Measurements from ENCODE around the gene ACO1. TPM values are rescaled to one million over a fixed set of nuclear protein-coding genes. Genes with fewer than 3 reads are reported as not detected.

ACO1 gene
- polyA plus RNA-seq, 1 donor (not counting 4 experiments of a cell fraction or from before 2014, with no cell fraction given) = 29.2 TPM

GRCh38 chr9:32430720-32431119, 46.3 kb downstream of the ACO1 start:
- no peaks in the 10 kb centered on the region for H4K20me1 ChIP-seq (ENCODE audit: control insufficient read depth, extremely low read depth, insufficient read depth, low read length)
- dilution Hi-C loops (cut with MboI; ENCODE audit: extremely low pct_ligation_motif_present, low sequenced_read_pairs) = loop anchor here (25.0 kb wide), 1 partner anchor 132 kb away; the partner anchor contains the start of genes NDUFB6, SMIM27 and TOPORS
- H3K4me3 ChIP-seq (ENCODE audit: control insufficient read depth in 2 of 3, extremely low read depth in 1 of 3, insufficient read depth in 2 of 3, low read depth in 1 of 3, low read length in 3 of 3) = no peak overlapping the region
- DNase-seq (ENCODE audit: low read depth, low spot score) = no peak
- no peaks in the 10 kb centered on the region for H3K9me3 ChIP-seq (ENCODE audit: control insufficient read depth, low read depth, low read length)
- H3K4me2 ChIP-seq (ENCODE audit: control insufficient read depth, extremely low read depth, insufficient read depth, low read depth, low read length) = no peak overlapping the region
- no peaks in the 10 kb centered on the region for H3K27me3 ChIP-seq (ENCODE audit: control insufficient read depth, extremely low read depth, insufficient read depth, low read length)
- peaks cover 5 to 11% of the 10 kb centered on the region in 2 experiments for H3K36me3 ChIP-seq (ENCODE audit: control insufficient read depth in 2 of 2, extremely low read depth in 1 of 2, insufficient read depth in 2 of 2, low read length in 2 of 2)
- H3K9ac ChIP-seq (ENCODE audit: control insufficient read depth, extremely low read depth, insufficient read depth, low read length) = no peak overlapping the region
- H3K79me2 ChIP-seq (ENCODE audit: control insufficient read depth, insufficient read depth, low read length) = no peaks in the 10 kb centered on the region
- H3K9me1 ChIP-seq (ENCODE audit: control insufficient read depth, extremely low read depth, insufficient read depth, low read length) = no peaks in the 10 kb centered on the region
- TF ChIP-seq EZH2 (IDR thresholded peaks at IDR 0.05; ENCODE audit: low read length) = no peak
- TF ChIP-seq CTCF (optimal IDR thresholded peaks at IDR 0.05 in 1 of 3, IDR thresholded peaks at IDR 0.05 in 1 of 3, conservative IDR thresholded peaks at IDR 0.05 in 1 of 3; ENCODE audit: extremely low read depth in 1 of 3, insufficient read depth in 2 of 3, low read length in 3 of 3) = no peak
- no peak overlapping the region for H3K27ac ChIP-seq (ENCODE audit: control insufficient read depth, insufficient read depth, low read length)
- FAIRE-seq = no peak
- no peaks in the 10 kb centered on the region for H3K4me1 ChIP-seq (ENCODE audit: control insufficient read depth, extremely low read depth, insufficient read depth, low read length)
- H2AFZ ChIP-seq (ENCODE audit: control insufficient read depth, low read length) = no peak overlapping the region

GRCh38 chr9:32431196-32431595, 46.8 kb downstream of the ACO1 start:
- FAIRE-seq (no peak), DNase-seq (ENCODE audit: low read depth, low spot score) (no peak)
- no peaks in the 10 kb centered on the region for H3K79me2 ChIP-seq (ENCODE audit: control insufficient read depth, insufficient read depth, low read length)
- H3K36me3 ChIP-seq (ENCODE audit: control insufficient read depth in 2 of 2, extremely low read depth in 1 of 2, insufficient read depth in 2 of 2, low read length in 2 of 2) = peaks cover 4 to 10% of the 10 kb centered on the region in 2 experiments
- no peaks in the 10 kb centered on the region for H3K9me1 ChIP-seq (ENCODE audit: control insufficient read depth, extremely low read depth, insufficient read depth, low read length)
- H3K4me1 ChIP-seq (ENCODE audit: control insufficient read depth, extremely low read depth, insufficient read depth, low read length) = no peaks in the 10 kb centered on the region
- H3K27me3 ChIP-seq (ENCODE audit: control insufficient read depth, extremely low read depth, insufficient read depth, low read length) = no peaks in the 10 kb centered on the region
- H3K27ac ChIP-seq (ENCODE audit: control insufficient read depth, insufficient read depth, low read length) = no peak overlapping the region
- H3K9me3 ChIP-seq (ENCODE audit: control insufficient read depth, low read depth, low read length) = no peaks in the 10 kb centered on the region
- no peak overlapping the region for H3K4me3 ChIP-seq (ENCODE audit: control insufficient read depth in 2 of 3, extremely low read depth in 1 of 3, insufficient read depth in 2 of 3, low read depth in 1 of 3, low read length in 3 of 3)
- dilution Hi-C loops (cut with MboI; ENCODE audit: extremely low pct_ligation_motif_present, low sequenced_read_pairs) = loop anchor here (25.0 kb wide), 1 partner anchor 131 kb away; the partner anchor contains the start of genes NDUFB6, SMIM27 and TOPORS
- TF ChIP-seq CTCF (optimal IDR thresholded peaks at IDR 0.05 in 1 of 3, IDR thresholded peaks at IDR 0.05 in 1 of 3, conservative IDR thresholded peaks at IDR 0.05 in 1 of 3; ENCODE audit: extremely low read depth in 1 of 3, insufficient read depth in 2 of 3, low read length in 3 of 3) (no peak), EZH2 (IDR thresholded peaks at IDR 0.05; ENCODE audit: low read length) (no peak)
- no peak overlapping the region for H3K9ac ChIP-seq (ENCODE audit: control insufficient read depth, extremely low read depth, insufficient read depth, low read length)
- no peaks in the 10 kb centered on the region for H4K20me1 ChIP-seq (ENCODE audit: control insufficient read depth, extremely low read depth, insufficient read depth, low read length)
- H2AFZ ChIP-seq (ENCODE audit: control insufficient read depth, low read length) = no peak overlapping the region
- H3K4me2 ChIP-seq (ENCODE audit: control insufficient read depth, extremely low read depth, insufficient read depth, low read depth, low read length) = no peak overlapping the region

All from keratinocyte (primary cell).